T-helper 22 cell (primary cell): ENCODE results near the gene ADRA2C.
"Not testable (repeated sequence)": the region's sequence is repeated elsewhere in the genome, so short reads cannot be mapped to it uniquely, and the experiment has no call there.

ENCODE experiments used
- DNase-seq: peaks from one replicate; pipeline ENCODE4 v3.0.0-alpha.2; 2020; ENCODE audit warnings: low read depth

ADRA2C gene

DNA sequence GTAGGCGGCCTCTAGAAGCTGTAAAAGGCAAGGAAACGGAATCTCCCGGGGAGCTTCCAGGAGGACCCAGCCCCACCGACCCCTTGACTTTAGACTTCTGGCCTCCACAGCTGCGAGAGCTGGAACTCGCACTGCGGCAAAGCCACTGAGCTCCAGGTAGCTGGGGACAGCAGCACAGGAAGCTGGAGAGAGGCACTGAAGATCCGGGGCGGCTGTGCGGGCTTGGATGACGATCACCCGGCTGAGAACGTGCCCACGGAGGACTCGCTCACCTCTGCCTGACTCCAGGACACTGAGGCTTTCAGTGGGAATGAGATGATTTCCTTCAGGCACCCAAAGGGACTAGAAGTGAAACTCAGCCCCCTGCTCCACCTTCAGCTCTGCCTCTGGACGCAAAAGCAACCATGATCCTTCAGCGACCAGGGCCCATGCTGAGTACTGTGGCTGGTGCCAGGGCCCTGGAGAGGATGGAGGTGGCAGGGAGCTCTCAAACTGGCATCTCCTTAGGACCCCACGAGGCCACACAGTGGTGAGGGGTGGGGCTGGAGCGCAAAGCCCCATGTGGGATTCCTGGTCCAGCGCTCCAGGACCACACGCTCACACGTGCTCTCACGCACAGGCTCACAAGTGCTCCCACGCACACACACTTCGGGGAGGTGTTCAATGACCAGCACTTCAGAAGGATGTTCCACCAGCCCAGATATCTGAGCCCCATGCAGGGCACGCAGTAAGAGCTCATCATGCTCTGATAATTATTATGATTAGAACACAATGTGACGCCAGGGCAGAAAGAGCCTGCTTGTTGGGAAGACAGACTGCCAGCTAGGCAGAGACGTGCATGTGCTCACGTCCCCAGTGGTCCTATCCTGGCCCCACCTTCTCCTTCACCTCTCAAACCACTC is 47.2 kb downstream of the ADRA2C start:
- DNase-seq, result no peak

DNA sequence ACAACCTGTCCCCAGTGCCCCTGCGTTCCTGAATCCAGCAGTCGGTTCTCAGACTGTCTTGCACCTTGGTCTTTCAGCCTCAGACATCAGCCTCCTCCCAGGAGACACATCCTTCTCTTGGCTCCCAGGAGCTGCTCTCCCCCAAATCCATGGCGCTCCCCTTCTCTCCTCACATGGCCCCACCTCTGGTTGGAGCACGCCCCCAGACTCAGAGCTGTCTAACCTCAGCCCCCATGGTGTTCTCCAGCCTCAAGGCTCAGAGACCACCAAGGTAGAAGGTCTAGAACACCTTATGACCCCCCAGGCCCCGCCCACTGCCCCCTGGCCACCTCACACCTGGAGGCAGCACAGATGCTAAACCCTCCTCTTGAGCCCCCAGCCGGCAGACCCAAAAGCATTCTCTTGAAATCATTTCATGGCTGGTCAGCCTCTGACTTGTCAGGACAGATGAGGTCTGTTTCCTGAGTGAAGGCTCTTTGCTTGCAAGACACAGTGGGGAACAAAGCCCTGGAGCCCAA is 47.9 kb downstream of the ADRA2C start:
- DNase-seq, result no peak

DNA sequence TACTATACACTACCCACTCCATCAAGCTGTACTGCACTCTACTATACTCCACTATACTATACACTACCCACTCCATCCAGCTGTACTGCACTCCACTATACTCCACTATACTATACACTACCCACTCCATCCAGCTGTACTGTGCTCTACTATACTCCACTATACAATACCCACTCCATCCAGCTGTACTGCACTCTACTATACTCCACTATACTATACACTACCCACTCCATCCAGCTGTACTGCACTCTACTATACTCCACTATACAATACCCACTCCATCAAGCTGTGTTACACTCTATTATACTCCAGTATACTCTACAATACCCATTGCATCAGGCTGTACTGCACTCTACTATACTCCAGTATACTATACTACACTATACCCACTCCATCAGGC is 48.7 kb downstream of the ADRA2C start:
- not testable (repeated sequence) for DNase-seq

DNA sequence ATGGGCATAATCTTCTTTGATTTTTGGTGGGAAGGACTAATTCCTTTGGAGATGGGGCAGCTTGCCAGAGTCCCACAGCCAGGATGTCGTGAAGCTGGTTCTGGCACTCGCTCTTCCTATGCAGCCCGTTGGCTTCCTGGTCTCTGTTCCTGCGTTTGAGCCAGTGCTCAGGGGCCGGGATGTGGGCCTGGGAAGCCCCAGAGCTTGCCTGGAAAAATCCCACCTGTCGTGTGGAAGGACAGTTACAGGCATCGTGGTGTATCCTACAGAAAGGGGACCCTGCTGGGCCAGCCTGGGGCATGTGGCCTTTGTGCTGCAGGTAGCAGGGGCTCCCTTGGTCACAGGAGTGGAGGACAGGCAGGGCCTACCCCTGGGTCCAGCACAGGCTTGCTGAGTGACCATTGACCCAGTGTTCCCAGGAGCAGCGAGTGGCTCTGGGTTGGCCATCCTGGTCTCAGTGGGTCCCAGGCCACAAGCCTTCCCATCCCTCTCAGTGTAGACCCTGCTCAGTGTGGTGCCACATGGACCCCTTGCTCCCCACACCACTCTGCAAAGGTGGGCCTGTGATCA is 50.2 kb downstream of the ADRA2C start:
- no peak for DNase-seq

DNA sequence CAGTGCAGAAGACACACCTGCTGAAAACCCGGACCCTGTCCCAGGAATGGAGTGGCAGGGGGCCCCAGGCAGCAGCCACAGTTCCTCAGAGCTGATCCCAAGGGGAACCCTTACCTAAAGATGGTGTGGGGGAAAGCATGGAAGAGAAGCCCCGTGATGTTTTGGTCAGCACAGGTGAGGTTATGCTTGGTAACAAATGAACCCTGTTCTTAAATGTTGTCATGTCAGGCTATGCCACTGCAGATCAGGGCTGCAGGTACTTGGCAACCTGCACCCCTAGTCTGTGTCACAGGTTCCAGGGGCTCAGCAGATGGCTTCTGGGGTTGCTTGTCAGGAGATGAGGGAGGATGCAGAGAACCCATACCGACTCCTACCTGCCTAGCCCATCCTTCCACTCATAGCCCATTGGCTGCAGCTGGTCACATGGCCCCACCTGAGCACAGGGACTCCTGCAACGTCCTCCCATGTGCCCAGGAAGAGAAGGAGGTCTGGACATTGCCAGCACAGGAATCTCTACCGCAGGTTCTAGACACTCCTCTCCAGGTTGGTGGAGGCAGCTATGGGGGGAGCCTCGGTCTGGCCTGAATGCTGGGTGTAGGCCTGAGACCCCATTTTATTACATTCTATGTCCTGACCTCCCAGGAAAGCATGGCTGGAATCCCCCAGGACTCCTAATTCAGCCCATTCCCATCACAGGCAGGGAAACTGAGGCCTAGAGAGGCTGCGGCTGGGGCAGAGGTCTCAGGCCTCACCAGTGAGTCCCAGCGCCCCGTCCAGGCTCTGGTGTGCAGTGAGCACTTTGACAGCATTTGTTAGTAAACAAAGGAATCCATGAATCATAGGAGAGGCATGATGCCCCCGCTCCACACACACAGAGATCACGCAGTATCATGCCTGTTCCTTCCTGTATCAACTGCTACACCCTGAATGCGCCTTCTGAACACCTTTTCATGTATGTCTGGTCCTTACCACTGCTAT is 51.1 kb downstream of the ADRA2C start:
- no peak for DNase-seq
